ENCODE results near the gene KIF26A. TPM values are rescaled to one million over a fixed set of nuclear protein-coding genes. Genes with fewer than 3 reads are reported as not detected.

The KIF26A gene
- polyA plus RNA-seq, 4 donors, result 0.27 to 8.6 (median 4.8) TPM; not detected in 1

- FAIRE-seq (no peak), DNase-seq (no peak)
- Histone ChIP-seq H3K27me3 (ENCODE audit: control insufficient read depth in 3 of 3, insufficient read depth in 3 of 3, low read length in 3 of 3) (no peaks in the 10 kb centered on the region), H3K36me3 (ENCODE audit: control insufficient read depth in 3 of 3, insufficient read depth in 2 of 3, low read depth in 1 of 3, low read length in 3 of 3) (peaks cover 0 to 57% (median 0%) of the 10 kb centered on the region in 3 donors), H3K9me3 (ENCODE audit: control insufficient read depth in 2 of 2, insufficient read depth in 1 of 2, low read depth in 1 of 2, low read length in 1 of 2) (no peaks in the 10 kb centered on the region), H3K4me1 (ENCODE audit: control insufficient read depth in 3 of 3, insufficient read depth in 2 of 3, low read depth in 1 of 3, low read length in 2 of 3) (peaks cover 0 to 12% (median 0%) of the 10 kb centered on the region in 3 donors), H3K4me3 (ENCODE audit: low read depth in 1 of 3, low read length in 3 of 3) (no peak overlapping the region), H3K27ac (ENCODE audit: low read depth in 1 of 3, low read length in 2 of 3) (no peak overlapping the region)
- WGBS, 3 donors, result 86 to 94% (median 91%) methylated on average over 25 to 26 of the region's 26 CpGs
Observed at GRCh38 chr14:104175811-104176210, 37.4 kb downstream of the KIF26A start.

GRCh38 chr14:104176611-104177010, 38.2 kb downstream of the KIF26A start:
- DNase-seq (no peak), FAIRE-seq (no peak)
- Histone ChIP-seq H3K4me3 (ENCODE audit: low read depth in 1 of 3, low read length in 3 of 3) (no peak overlapping the region), H3K4me1 (ENCODE audit: control insufficient read depth in 3 of 3, insufficient read depth in 2 of 3, low read depth in 1 of 3, low read length in 2 of 3) (peaks cover 0 to 7% (median 0%) of the 10 kb centered on the region in 3 donors), H3K9me3 (ENCODE audit: control insufficient read depth in 2 of 2, insufficient read depth in 1 of 2, low read depth in 1 of 2, low read length in 1 of 2) (no peaks in the 10 kb centered on the region), H3K27ac (ENCODE audit: low read depth in 1 of 3, low read length in 2 of 3) (no peak overlapping the region), H3K27me3 (ENCODE audit: control insufficient read depth in 3 of 3, insufficient read depth in 3 of 3, low read length in 3 of 3) (no peaks in the 10 kb centered on the region), H3K36me3 (ENCODE audit: control insufficient read depth in 3 of 3, insufficient read depth in 2 of 3, low read depth in 1 of 3, low read length in 3 of 3) (peaks cover 0 to 57% (median 0%) of the 10 kb centered on the region in 3 donors)
- 84 to 91% (median 90%) methylated on average over 25 of the region's 25 CpGs for WGBS, 3 donors

- Histone ChIP-seq H3K27me3 (ENCODE audit: control insufficient read depth in 3 of 3, insufficient read depth in 3 of 3, low read length in 3 of 3) (no peaks in the 10 kb centered on the region), H3K36me3 (ENCODE audit: control insufficient read depth in 3 of 3, insufficient read depth in 2 of 3, low read depth in 1 of 3, low read length in 3 of 3) (peaks cover 0 to 53% (median 0%) of the 10 kb centered on the region in 3 donors), H3K4me1 (ENCODE audit: control insufficient read depth in 3 of 3, insufficient read depth in 2 of 3, low read depth in 1 of 3, low read length in 2 of 3) (peaks cover 0 to 4% (median 0%) of the 10 kb centered on the region in 3 donors), H3K27ac (ENCODE audit: low read depth in 1 of 3, low read length in 2 of 3) (no peak overlapping the region), H3K9me3 (ENCODE audit: control insufficient read depth in 2 of 2, insufficient read depth in 1 of 2, low read depth in 1 of 2, low read length in 1 of 2) (no peaks in the 10 kb centered on the region), H3K4me3 (ENCODE audit: low read depth in 1 of 3, low read length in 3 of 3) (no peak overlapping the region)
- no peak for FAIRE-seq
- DNase-seq, result no peak
- 88 to 94% (median 90%) methylated on average over 27 to 38 of the region's 38 CpGs for WGBS, 3 donors
Observed at GRCh38 chr14:104177411-104177810, 39.0 kb downstream of the KIF26A start.

DNA sequence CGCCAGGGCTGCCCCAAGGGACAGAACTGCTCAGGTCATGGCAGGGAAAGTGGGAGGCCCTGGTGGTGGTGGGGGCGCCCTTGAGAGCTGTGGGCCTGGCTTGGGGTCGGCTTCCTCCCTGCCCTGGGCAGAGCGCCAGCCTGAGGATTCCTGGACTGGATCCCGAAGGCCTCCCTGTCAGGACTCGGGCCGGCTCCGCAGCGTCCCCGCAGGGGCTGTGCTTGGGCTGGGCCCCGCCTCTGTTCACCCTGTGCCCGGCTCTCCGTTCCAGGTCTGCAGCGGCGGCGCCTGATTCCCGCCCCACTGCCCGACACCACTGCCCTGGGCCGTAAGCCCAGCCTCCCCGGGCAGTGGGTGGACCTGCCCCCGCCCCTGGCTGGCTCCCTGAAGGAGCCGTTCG, 39.9 kb downstream of the KIF26A start:
- DNase-seq (no peak), FAIRE-seq (no peak)
- Histone ChIP-seq H3K36me3 (ENCODE audit: control insufficient read depth in 3 of 3, insufficient read depth in 2 of 3, low read depth in 1 of 3, low read length in 3 of 3) (peaks cover 0 to 47% (median 0%) of the 10 kb centered on the region in 3 donors), H3K4me3 (ENCODE audit: low read depth in 1 of 3, low read length in 3 of 3) (no peak overlapping the region), H3K9me3 (ENCODE audit: control insufficient read depth in 2 of 2, insufficient read depth in 1 of 2, low read depth in 1 of 2, low read length in 1 of 2) (no peaks in the 10 kb centered on the region), H3K4me1 (ENCODE audit: control insufficient read depth in 3 of 3, insufficient read depth in 2 of 3, low read depth in 1 of 3, low read length in 2 of 3) (no peaks in the 10 kb centered on the region), H3K27me3 (ENCODE audit: control insufficient read depth in 3 of 3, insufficient read depth in 3 of 3, low read length in 3 of 3) (no peaks in the 10 kb centered on the region), H3K27ac (ENCODE audit: low read depth in 1 of 3, low read length in 2 of 3) (no peak overlapping the region)
- WGBS, 3 donors, result 26 to 73% (median 45%) methylated on average over 14 to 23 of the region's 23 CpGs

GRCh38 chr14:104179126-104179525, 40.7 kb downstream of the KIF26A start:
- no peak for DNase-seq
- 59 to 86% (median 75%) methylated on average over 10 to 21 of the region's 21 CpGs for WGBS, 3 donors
- H3K4me3 ChIP-seq (ENCODE audit: low read depth in 1 of 3, low read length in 3 of 3), result no peak overlapping the region

DNA sequence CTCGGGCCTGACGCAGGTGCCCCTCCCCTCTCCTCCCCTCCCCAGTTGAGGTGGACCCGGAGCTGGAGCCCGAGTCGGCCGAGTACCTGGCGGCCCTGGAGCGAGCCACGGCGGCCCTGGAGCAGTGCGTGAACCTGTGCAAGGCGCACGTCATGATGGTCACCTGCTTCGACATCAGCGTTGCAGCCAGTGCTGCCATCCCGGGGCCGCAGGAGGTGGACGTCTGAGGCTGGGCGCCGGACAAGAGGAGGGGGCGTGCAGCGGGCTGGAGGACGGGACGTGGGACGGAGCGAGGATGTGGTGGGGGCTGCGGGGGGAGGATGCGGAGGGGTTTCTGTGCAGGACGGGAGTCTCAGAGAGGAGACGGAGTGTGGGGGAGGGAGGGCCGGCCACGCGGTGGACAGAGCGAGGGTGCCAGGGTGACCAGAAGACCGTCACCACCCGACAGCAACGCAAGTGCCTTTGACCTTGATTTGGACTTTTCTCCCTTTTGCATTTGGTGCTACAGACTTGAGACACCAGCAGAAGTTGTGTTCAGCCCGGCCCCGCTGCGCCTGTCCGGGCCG, 41.3 kb downstream of the KIF26A start:
- Histone ChIP-seq H3K4me1 (ENCODE audit: control insufficient read depth in 3 of 3, insufficient read depth in 2 of 3, low read depth in 1 of 3, low read length in 2 of 3) (no peaks in the 10 kb centered on the region), H3K9me3 (ENCODE audit: control insufficient read depth in 2 of 2, insufficient read depth in 1 of 2, low read depth in 1 of 2, low read length in 1 of 2) (no peaks in the 10 kb centered on the region), H3K4me3 (ENCODE audit: low read depth in 1 of 3, low read length in 3 of 3) (no peak overlapping the region), H3K27me3 (ENCODE audit: control insufficient read depth in 3 of 3, insufficient read depth in 3 of 3, low read length in 3 of 3) (no peaks in the 10 kb centered on the region), H3K36me3 (ENCODE audit: control insufficient read depth in 3 of 3, insufficient read depth in 2 of 3, low read depth in 1 of 3, low read length in 3 of 3) (peaks cover 0 to 33% (median 0%) of the 10 kb centered on the region in 3 donors), H3K27ac (ENCODE audit: low read depth in 1 of 3, low read length in 2 of 3) (no peak overlapping the region)
- FAIRE-seq (no peak), DNase-seq (no peak)
- WGBS, 3 donors, result 79 to 91% (median 89%) methylated on average over 40 to 42 of the region's 42 CpGs

More at GRCh38 chr14:104179126-104179525, 40.7 kb downstream of the KIF26A start:
- FAIRE-seq, result no peak
- Histone ChIP-seq H3K4me1 (ENCODE audit: control insufficient read depth in 3 of 3, insufficient read depth in 2 of 3, low read depth in 1 of 3, low read length in 2 of 3) (no peaks in the 10 kb centered on the region), H3K27me3 (ENCODE audit: control insufficient read depth in 3 of 3, insufficient read depth in 3 of 3, low read length in 3 of 3) (no peaks in the 10 kb centered on the region), H3K36me3 (ENCODE audit: control insufficient read depth in 3 of 3, insufficient read depth in 2 of 3, low read depth in 1 of 3, low read length in 3 of 3) (peaks cover 0 to 39% (median 0%) of the 10 kb centered on the region in 3 donors), H3K27ac (ENCODE audit: low read depth in 1 of 3, low read length in 2 of 3) (no peak overlapping the region), H3K9me3 (ENCODE audit: control insufficient read depth in 2 of 2, insufficient read depth in 1 of 2, low read depth in 1 of 2, low read length in 1 of 2) (no peaks in the 10 kb centered on the region)

GRCh38 chr14:104180561-104181165, 42.3 kb downstream of the KIF26A start:
- Histone ChIP-seq H3K4me3 (ENCODE audit: low read depth in 1 of 3, low read length in 3 of 3) (no peak overlapping the region), H3K27ac (ENCODE audit: low read depth in 1 of 3, low read length in 2 of 3) (no peak overlapping the region), H3K36me3 (ENCODE audit: control insufficient read depth in 3 of 3, insufficient read depth in 2 of 3, low read depth in 1 of 3, low read length in 3 of 3) (peaks cover 0 to 23% (median 0%) of the 10 kb centered on the region in 3 donors), H3K27me3 (ENCODE audit: control insufficient read depth in 3 of 3, insufficient read depth in 3 of 3, low read length in 3 of 3) (no peaks in the 10 kb centered on the region), H3K9me3 (ENCODE audit: control insufficient read depth in 2 of 2, insufficient read depth in 1 of 2, low read depth in 1 of 2, low read length in 1 of 2) (no peaks in the 10 kb centered on the region), H3K4me1 (ENCODE audit: control insufficient read depth in 3 of 3, insufficient read depth in 2 of 3, low read depth in 1 of 3, low read length in 2 of 3) (peaks cover 0 to 4% (median 0%) of the 10 kb centered on the region in 3 donors)
- FAIRE-seq (no peak), DNase-seq (no peak)
- WGBS, 3 donors, result 62 to 75% (median 66%) methylated on average over 26 of the region's 26 CpGs

- no peak for FAIRE-seq
- 67 to 75% (median 73%) methylated on average over 26 to 27 of the region's 27 CpGs for WGBS, 3 donors
- H3K4me3 ChIP-seq (ENCODE audit: low read depth in 1 of 3, low read length in 3 of 3), result no peak overlapping the region
- no peak overlapping the region for H3K27ac ChIP-seq (ENCODE audit: low read depth in 1 of 3, low read length in 2 of 3)
- DNase-seq, result no peak
- H3K4me1 ChIP-seq (ENCODE audit: control insufficient read depth in 3 of 3, insufficient read depth in 2 of 3, low read depth in 1 of 3, low read length in 2 of 3), result peaks cover 0 to 4% (median 0%) of the 10 kb centered on the region in 3 donors
- H3K27me3 ChIP-seq (ENCODE audit: control insufficient read depth in 3 of 3, insufficient read depth in 3 of 3, low read length in 3 of 3), result no peaks in the 10 kb centered on the region
- H3K9me3 ChIP-seq (ENCODE audit: control insufficient read depth in 2 of 2, insufficient read depth in 1 of 2, low read depth in 1 of 2, low read length in 1 of 2), result no peaks in the 10 kb centered on the region
- peaks cover 0 to 13% (median 0%) of the 10 kb centered on the region in 3 donors for H3K36me3 ChIP-seq (ENCODE audit: control insufficient read depth in 3 of 3, insufficient read depth in 2 of 3, low read depth in 1 of 3, low read length in 3 of 3)
Observed at GRCh38 chr14:104181761-104182530, 43.6 kb downstream of the KIF26A start.
